Keratinocyte (primary cell): ENCODE measurements around the gene SPTBN4.

Experiments used
- EZH2 ChIP-seq: IDR thresholded peaks from one replicate; pipeline ENCODE4 v1.6.1; 2012; ENCODE audit warnings: inconsistent platforms, mild to moderate bottlenecking, low read length, moderate library complexity
- TF ChIP-seq, protein P1 (sequence below), 3 experiments: IDR thresholded peaks in 1 of 3; conservative IDR thresholded peaks in 1 of 3; optimal IDR thresholded peaks in 1 of 3; 2 replicates in 2 of 3; 3 replicates in 1 of 3; pipeline versions ENCODE3 to v1.5.1; 2011; ENCODE audit warnings: low read length in 3 of 3, mild to moderate bottlenecking in 3 of 3, moderate library complexity in 2 of 3, control low read depth in 1 of 3, inconsistent platforms in 1 of 3; ENCODE audit not compliant: insufficient read depth in 2 of 3; ENCODE audit errors: extremely low read depth in 1 of 3

DNA sequence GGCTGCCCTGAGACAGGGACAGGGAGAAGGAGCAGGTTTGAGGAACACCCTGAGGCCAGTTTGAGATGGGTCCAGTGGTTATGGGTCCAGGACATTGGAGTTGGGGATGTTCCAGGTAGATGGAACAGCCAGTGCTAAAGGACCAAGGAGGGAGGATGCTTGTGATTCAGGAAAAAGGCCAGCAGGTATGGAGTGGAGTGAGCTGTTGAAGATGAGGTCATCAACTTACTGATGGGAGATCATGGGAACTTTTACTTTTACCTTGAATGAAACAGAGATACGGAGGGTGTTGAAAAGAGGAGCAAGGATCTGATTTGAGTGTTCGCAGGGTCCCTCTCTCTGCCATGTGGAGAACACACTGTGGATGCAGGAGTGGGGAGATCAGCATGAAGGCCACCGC, 25.5 kb downstream of the SPTBN4 start:
- TF ChIP-seq, protein P1, sequence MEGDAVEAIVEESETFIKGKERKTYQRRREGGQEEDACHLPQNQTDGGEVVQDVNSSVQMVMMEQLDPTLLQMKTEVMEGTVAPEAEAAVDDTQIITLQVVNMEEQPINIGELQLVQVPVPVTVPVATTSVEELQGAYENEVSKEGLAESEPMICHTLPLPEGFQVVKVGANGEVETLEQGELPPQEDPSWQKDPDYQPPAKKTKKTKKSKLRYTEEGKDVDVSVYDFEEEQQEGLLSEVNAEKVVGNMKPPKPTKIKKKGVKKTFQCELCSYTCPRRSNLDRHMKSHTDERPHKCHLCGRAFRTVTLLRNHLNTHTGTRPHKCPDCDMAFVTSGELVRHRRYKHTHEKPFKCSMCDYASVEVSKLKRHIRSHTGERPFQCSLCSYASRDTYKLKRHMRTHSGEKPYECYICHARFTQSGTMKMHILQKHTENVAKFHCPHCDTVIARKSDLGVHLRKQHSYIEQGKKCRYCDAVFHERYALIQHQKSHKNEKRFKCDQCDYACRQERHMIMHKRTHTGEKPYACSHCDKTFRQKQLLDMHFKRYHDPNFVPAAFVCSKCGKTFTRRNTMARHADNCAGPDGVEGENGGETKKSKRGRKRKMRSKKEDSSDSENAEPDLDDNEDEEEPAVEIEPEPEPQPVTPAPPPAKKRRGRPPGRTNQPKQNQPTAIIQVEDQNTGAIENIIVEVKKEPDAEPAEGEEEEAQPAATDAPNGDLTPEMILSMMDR (optimal IDR thresholded peaks at IDR 0.05 in 1 of 3, IDR thresholded peaks at IDR 0.05 in 1 of 3, conservative IDR thresholded peaks at IDR 0.05 in 1 of 3; ENCODE audit: extremely low read depth in 1 of 3, insufficient read depth in 2 of 3, low read length in 3 of 3) = no peak
- TF ChIP-seq EZH2 = no peak
